ENCODE measurements around the gene HOXD8. TPM values are rescaled to one million over a fixed set of nuclear protein-coding genes. Genes with fewer than 3 reads are reported as not detected.

Gene HOXD8
- total and polyA plus RNA-seq, 9 of the 15 experiments (the other 6 are each of a cell fraction or from before 2014, with no cell fraction given), result 0.04 to 0.15 TPM; not detected in 7

- TF ChIP-seq BRCA1 (IDR thresholded peaks at IDR 0.05) (no peak), BRCA1 (CRISPR knock-in tag; IDR thresholded peaks at IDR 0.05) (no peak), ZNF146 (CRISPR knock-in tag; IDR thresholded peaks at IDR 0.05; ENCODE audit: unreplicated experiment) (no peak), LARP7 (IDR thresholded peaks at IDR 0.05) (no peak), HES1 (IDR thresholded peaks at IDR 0.05; ENCODE audit: low read depth) (no peak), EP400 (IDR thresholded peaks at IDR 0.05) (no peak), ATF7 (IDR thresholded peaks at IDR 0.05) (0 out of 2 replicates have a peak, but pooled peaks have one; percentile 31), ELF1 (tag; IDR thresholded peaks at IDR 0.05) (peak; percentile 17; the same call in 1 of the 2 replicates), MTA1 (IDR thresholded peaks at IDR 0.05; ENCODE audit: borderline replicate concordance) (no peak), NELFE (IDR thresholded peaks at IDR 0.05; ENCODE audit: insufficient read depth, insufficient read length) (no peak), ZNF507 (tag; conservative IDR thresholded peaks at IDR 0.05) (no peak), POLR2AphosphoS5 (IDR thresholded peaks at IDR 0.05; ENCODE audit: control insufficient read depth, insufficient read depth, low read depth, low read length) (no peak), RBM14 (IDR thresholded peaks at IDR 0.05; ENCODE audit: borderline replicate concordance, insufficient read depth, low read depth, low read length) (no peak), L3MBTL2 (IDR thresholded peaks at IDR 0.05) (peak; percentile 88), SMC3 (conservative IDR thresholded peaks at IDR 0.05; ENCODE audit: insufficient read depth, low read depth, low read length) (peak; percentile 91), BMI1 (IDR thresholded peaks at IDR 0.05; ENCODE audit: low read length) (no peak), CBFA2T2 (conservative IDR thresholded peaks at IDR 0.05) (no peak)
- TF ChIP-seq, protein P1, sequence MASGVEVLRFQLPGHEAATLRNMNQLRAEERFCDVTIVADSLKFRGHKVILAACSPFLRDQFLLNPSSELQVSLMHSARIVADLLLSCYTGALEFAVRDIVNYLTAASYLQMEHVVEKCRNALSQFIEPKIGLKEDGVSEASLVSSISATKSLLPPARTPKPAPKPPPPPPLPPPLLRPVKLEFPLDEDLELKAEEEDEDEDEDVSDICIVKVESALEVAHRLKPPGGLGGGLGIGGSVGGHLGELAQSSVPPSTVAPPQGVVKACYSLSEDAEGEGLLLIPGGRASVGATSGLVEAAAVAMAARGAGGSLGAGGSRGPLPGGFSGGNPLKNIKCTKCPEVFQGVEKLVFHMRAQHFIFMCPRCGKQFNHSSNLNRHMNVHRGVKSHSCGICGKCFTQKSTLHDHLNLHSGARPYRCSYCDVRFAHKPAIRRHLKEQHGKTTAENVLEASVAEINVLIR (CRISPR knock-in tag; IDR thresholded peaks at IDR 0.05), result no peak
- TF ChIP-seq, protein P2, sequence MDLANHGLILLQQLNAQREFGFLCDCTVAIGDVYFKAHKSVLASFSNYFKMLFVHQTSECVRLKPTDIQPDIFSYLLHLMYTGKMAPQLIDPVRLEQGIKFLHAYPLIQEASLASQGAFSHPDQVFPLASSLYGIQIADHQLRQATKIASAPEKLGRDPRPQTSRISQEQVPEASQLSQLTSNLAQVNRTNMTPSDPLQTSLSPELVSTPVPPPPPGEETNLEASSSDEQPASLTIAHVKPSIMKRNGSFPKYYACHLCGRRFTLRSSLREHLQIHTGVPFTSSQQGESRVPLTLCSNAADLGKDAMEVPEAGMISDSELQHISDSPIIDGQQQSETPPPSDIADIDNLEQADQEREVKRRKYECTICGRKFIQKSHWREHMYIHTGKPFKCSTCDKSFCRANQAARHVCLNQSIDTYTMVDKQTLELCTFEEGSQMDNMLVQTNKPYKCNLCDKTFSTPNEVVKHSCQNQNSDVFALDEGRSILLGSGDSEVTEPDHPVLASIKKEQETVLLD (IDR thresholded peaks at IDR 0.05), result no peak
- TF ChIP-seq, protein P3, sequence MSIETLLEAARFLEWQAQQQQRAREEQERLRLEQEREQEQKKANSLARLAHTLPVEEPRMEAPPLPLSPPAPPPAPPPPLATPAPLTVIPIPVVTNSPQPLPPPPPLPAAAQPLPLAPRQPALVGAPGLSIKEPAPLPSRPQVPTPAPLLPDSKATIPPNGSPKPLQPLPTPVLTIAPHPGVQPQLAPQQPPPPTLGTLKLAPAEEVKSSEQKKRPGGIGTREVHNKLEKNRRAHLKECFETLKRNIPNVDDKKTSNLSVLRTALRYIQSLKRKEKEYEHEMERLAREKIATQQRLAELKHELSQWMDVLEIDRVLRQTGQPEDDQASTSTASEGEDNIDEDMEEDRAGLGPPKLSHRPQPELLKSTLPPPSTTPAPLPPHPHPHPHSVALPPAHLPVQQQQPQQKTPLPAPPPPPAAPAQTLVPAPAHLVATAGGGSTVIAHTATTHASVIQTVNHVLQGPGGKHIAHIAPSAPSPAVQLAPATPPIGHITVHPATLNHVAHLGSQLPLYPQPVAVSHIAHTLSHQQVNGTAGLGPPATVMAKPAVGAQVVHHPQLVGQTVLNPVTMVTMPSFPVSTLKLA (conservative IDR thresholded peaks at IDR 0.05), result no peak
- TF ChIP-seq, protein P4, sequence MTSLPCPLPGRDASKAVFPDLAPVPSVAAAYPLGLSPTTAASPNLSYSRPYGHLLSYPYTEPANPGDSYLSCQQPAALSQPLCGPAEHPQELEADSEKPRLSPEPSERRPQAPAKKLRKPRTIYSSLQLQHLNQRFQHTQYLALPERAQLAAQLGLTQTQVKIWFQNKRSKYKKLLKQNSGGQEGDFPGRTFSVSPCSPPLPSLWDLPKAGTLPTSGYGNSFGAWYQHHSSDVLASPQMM (CRISPR knock-in tag; IDR thresholded peaks at IDR 0.05), result no peak
These were observed 32.3 kb upstream of the HOXD8 start (continued) for GRCh38 chr2:176096986-176097819.

Measured in K562 (cell line).